NCI-H1105 treated with DMSO at 0.1 percent for 48 hours (cell line): ENCODE measurements around the gene PDE6C.

Experiments
- DNase-seq: peaks from one replicate; lab custom pipeline; 2025; lab: John Stamatoyannopoulos, UW

The PDE6C gene

GRCh38 chr10:93612311-93612710 lies at the start of gene PDE6C:
PDE6C (plus strand) TSS chr10:93612537; CDS start chr10:93612726, 189 bp downstream.
- DNase-seq, result no peak

GRCh38 chr10:93565446-93565845 lies 46.9 kb upstream of the PDE6C start:
- no peak for DNase-seq

DNA sequence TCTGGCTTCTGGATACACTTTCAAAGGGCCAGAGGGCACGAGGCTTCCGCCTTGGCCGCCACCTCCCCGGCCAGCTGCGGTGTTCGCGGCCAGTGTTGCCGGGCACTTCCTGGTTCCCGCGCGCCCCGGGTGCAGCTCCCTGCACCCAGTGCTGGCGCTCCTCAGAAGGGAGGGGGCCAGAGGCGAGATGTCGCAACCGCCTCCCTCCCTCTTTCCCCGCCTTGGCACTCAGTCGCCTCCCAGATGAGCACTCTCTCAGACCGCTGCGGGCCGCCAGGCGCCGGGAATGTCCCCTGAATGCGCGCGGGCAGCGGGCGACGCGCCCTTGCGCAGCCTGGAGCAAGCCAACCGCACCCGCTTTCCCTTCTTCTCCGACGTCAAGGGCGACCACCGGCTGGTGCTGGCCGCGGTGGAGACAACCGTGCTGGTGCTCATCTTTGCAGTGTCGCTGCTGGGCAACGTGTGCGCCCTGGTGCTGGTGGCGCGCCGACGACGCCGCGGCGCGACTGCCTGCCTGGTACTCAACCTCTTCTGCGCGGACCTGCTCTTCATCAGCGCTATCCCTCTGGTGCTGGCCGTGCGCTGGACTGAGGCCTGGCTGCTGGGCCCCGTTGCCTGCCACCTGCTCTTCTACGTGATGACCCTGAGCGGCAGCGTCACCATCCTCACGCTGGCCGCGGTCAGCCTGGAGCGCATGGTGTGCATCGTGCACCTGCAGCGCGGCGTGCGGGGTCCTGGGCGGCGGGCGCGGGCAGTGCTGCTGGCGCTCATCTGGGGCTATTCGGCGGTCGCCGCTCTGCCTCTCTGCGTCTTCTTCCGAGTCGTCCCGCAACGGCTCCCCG lies 45.7 kb upstream of the PDE6C start, which contains the start of gene FFAR4:
FFAR4 (plus strand) TSS at position 231 of the 842 bp plus-strand sequence; CDS start at position 287, 56 bp downstream.
- peak; percentile 36 for DNase-seq

DNA sequence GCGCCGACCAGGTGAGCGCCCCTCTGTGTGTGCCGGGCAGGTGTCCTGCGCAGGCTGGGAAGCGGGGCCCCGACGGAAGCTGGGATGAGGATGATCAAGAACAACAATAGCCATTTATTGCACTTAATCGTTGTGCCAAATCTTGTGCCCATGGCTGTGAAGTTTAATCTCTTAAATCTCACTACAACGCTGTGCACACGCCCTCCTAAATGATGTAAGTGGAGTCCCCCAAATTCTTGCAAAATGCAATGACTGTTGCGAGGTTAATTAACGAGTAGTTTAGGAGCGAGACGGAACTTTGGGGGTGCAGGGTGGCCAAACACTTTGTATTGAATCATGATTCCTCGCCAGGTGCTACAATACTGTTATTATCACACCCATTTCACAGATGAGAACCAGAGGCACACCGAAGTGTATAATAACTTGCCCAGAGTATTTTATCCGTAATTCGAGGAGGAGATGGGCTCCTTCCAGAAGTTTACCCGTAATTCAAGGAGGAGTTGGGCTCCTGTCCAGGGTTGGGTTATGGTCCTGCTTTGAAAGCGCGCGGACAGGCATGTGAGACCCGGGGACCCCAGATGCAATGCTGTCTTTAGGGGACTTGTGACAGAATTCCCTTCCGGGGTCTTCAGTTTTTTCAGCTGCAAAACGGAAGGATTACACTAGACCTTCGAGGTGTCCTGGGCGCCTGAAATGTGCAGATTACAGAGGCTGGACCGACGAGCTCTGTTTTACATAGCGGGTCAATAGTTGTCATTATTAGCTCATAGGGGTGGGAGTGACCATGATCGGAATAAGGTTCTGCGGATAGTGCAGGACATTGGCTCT lies 44.8 kb upstream of the PDE6C start:
- no peak for DNase-seq

DNA sequence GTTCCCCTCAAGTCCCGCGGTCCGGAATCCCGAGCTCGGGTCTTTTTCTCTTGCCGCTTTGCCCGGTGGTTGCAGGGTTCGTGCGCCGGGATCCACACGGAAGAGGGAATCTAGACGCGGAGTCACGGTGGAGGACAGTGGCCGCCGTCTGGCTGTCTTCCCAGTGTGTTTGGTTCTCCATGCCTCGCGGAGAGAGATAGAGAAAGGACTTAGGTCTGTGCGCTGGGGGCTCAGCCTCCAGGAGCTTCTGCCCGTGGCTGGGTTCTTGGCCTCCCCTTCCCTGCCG lies 44.3 kb upstream of the PDE6C start:
- no peak for DNase-seq

DNA sequence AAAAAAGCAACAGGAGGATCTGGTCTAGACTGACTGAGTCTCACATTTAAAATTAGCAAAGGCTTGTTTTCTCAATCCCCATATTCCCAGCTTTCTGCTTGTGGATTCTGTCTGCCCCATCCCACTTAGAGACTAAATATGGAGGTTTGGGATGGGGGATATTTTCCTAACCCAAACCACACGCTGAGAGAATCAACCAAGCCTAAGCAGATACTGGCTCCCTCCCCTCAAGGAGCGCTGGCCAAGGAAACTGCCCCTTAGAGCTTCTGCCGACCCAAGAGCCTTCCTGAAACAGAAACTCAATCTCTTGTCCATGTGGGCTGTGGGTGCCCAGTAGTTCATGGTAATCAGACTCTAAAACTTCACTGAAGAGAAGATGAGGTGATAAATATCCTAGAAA lies 42.0 kb upstream of the PDE6C start:
- no peak for DNase-seq

GRCh38 chr10:93572606-93573005 lies 39.7 kb upstream of the PDE6C start:
- no peak for DNase-seq

DNA sequence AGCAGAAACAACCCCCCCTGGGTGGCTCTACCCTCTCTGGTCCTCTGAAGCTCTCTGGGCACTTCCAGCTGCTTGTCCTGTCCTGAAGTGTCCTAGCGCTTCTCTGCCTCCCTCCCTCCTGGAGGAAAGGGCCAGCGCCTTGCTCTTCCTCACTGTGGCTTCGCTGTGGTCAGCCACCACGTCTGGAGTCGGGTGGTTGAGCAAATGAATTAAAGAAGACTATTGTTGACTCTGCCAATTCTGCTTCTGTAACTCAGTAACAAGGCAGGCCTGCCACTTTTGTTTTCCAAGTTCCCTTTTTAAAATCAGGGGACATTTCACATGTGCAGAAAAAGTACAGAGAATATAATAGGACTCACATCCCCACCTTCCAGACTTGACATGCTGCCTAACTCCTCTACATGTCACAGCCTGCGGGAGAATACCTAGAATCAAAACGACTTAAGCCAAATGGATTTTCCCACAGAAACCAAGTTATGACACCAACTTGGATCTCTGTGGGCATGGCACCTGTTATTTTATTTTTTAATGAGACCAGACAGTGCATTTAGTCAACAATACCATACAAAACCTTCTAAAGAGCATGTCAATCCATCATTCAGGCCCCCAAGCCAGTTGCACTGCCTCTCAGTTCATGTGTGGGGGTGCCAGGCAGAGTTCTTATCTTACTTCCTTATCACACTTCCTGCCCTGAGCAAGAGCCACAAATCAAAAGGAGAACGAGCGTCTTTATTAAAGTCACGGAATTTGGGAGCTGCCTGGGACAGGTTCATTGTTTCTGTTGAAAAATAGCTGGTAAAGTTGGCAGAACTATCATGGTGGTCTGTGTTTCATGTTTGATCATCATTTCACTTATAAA lies 39.1 kb upstream of the PDE6C start:
- DNase-seq, result no peak

GRCh38 chr10:93573924-93574323 lies 38.4 kb upstream of the PDE6C start:
- DNase-seq, result no peak

DNA sequence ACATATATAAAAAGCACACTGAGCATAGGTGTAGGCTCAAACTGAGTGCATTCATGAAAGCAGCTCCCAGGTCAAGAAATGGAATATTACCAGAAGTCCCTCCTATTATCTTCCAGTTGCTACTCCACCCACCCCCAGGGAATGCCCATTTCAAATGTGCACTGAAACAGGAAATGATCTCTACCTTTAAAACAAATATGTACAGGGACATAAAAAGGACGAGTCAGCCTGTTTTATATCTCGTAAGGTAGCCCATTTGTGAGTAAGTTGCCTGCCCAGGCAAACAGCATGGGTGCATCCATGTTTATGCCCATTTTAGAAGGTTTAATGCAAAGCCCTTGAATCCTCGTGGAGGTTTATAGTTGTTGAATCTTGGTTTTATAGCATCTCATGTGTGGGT lies 35.4 kb upstream of the PDE6C start:
- no peak for DNase-seq

DNA sequence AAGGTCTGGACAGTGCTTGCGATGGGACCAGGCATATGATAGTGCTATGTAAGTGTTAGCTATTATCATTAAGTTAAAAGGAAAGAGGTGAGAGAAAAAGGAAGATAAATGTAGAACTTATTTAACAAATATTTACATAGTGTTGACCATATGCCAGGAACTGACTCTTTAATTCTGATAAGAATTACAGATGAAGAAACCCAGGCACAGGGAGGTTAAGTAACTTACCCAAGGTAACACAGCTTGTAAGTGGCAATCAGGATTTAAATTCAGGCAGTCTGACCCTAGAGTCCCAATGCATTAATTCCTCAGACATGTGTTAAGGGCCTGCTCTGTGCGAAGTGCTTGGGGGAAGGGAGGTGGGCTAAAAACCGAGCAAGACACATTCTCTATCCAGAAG lies 34.8 kb upstream of the PDE6C start:
- DNase-seq, result no peak

GRCh38 chr10:93579089-93579488 lies 33.2 kb upstream of the PDE6C start:
- DNase-seq, result no peak

DNA sequence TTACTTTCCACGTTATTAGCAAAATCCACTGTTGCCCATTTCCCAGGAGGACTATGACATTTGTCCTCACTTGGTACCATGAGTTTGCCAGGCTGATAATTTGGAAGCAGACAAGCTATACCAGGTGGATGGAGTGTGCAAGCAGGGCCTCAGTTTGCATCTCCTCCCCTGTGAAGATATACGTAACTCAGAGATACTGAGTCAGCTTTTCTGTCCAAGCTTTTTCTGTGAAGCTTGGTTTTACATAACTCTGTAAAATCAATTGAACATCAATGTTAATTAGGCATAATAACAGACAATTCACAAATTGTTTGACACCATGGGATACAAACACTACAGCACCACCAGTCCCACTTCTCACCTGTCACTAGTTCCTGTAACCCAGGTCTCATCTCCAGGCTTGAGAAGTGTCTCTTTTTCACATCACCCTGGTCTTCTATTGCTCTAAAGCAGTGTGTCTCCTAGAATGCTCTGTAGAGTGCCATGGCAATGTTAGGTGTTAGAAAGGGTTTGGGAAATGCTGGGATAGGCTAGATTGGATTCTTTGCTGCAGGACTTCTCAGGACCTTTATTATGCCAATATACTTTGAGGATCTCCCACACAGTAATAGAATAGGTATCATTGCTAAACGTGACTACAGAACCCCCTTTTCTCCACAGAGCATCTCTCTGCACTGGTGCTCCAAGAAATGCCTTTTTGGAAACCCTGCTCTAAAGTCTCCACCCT lies 32.2 kb upstream of the PDE6C start:
- DNase-seq, result no peak

DNA sequence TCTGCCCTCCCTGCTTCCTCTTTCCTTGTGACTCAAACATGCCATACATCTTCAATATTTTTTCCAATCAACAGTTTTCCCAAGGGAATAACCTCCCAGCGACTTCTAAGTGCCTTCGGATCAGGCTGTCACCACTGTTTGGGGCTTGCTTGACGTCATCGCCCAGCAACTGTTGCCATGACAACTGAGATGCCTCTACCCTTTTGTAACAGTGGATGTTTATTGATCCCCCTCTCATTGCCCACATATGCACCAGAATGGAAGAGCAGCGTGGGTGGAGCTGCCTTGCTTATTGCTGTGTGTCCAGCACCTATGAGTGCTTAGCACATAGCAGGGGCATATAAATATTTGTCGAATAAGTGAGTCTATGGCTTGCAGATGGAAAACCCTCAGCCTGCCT lies 31.5 kb upstream of the PDE6C start:
- DNase-seq, result peak; percentile 1

DNA sequence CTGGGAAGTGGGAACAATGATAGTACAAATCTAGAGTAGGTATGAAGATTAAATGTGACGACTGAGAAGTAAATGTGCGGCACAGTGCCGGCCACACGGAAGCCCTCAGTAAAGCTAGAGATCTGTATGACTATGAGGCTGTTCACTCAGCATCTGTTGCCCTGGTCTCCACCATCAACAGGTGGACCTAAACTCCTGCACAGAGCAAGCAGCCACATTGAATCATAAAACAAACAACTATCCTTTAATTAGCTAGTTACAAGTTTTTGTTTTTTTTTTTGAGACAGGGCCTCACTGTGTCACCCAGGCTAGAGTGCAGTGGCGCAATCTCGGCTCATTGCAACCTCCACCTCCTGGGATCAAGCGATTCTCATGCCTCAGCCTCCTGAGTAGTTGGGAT lies 27.9 kb upstream of the PDE6C start:
- no peak for DNase-seq

- no peak for DNase-seq
Measured at GRCh38 chr10:93589648-93590562, 22.4 kb upstream of the PDE6C start.

GRCh38 chr10:93590638-93591037 lies 21.7 kb upstream of the PDE6C start:
- DNase-seq, result no peak

GRCh38 chr10:93591065-93591808 lies 21.1 kb upstream of the PDE6C start:
- DNase-seq, result no peak

DNA sequence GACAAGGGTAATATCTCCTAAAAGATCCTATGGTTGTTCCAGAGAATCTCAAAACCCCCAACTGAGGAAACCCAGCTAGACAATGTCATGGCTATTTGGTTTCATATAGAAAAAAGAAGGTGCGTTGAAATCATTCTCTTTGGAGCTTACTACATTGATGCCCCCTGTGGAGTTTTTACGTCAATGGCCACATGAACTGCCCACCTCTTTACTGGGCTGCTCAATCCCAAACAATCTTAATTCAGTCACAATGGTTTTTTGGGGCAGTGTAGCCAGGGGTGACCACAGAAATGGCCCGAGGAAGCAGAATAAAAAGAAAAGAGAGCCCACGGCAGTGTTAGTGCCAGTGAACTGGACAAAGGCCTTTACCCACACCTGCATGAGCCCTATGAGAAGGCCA lies 19.1 kb upstream of the PDE6C start:
- DNase-seq, result no peak

DNA sequence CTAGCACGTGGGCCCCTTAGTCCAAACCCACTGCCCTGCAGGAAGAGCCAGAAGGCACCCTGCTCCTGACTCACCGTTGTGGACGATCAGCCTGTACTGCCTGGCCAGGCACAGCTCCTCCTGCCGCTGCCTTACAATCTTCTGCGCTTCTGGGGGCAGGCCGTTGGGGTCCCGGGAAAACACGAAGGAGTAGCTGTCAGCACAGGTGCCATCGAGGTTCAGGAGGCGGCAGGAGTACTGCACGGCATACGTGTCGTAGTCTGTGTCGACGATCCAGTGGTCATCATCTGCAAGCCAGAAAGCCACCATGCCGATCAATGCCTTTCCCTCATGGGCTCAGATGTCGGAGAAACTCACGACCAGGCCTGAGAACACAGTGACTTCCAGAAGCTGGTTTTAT lies 18.6 kb upstream of the PDE6C start:
- DNase-seq, result no peak
